GM19240 (cell line): ENCODE measurements around the gene ZNF154.

Source experiments
- DNase-seq: peaks from one replicate; pipeline ENCODE4 v3.0.0; 2011; ENCODE audit warnings: low spot score; ENCODE audit not compliant: insufficient read length

Gene ZNF154

GRCh38 chr19:57682226-57682766 lies 26.7 kb downstream of the ZNF154 start:
- DNase-seq: no peak

GRCh38 chr19:57675881-57676280 lies 33.1 kb downstream of the ZNF154 start:
- DNase-seq: no peak

- DNase-seq: no peak
Measured at GRCh38 chr19:57672466-57672865, 36.5 kb downstream of the ZNF154 start.

- no peak for DNase-seq
Measured at GRCh38 chr19:57671124-57671895, 37.7 kb downstream of the ZNF154 start.

GRCh38 chr19:57668635-57669034 lies 40.4 kb downstream of the ZNF154 start, which contains the start of gene ZSCAN4:
ZSCAN4 (plus strand) TSS chr19:57668935; CDS start chr19:57676146, 7,211 bp downstream.
- DNase-seq: no peak

- DNase-seq: no peak
Measured at GRCh38 chr19:57667228-57667627, 41.8 kb downstream of the ZNF154 start.

- DNase-seq: no peak
Measured at GRCh38 chr19:57665261-57665806, 43.7 kb downstream of the ZNF154 start.

- DNase-seq: no peak
Measured at GRCh38 chr19:57664269-57665127, 44.5 kb downstream of the ZNF154 start.

- no peak for DNase-seq
Measured at GRCh38 chr19:57656346-57656745, 52.7 kb downstream of the ZNF154 start.

- no peak for DNase-seq
Measured at GRCh38 chr19:57655443-57655842, 53.6 kb downstream of the ZNF154 start.

- no peak for DNase-seq
Measured at GRCh38 chr19:57653689-57654088, 55.3 kb downstream of the ZNF154 start.

- DNase-seq: no peak
Measured at GRCh38 chr19:57651654-57651996, 57.4 kb downstream of the ZNF154 start.

GRCh38 chr19:57648331-57649003 lies 60.5 kb downstream of the ZNF154 start:
- no peak for DNase-seq
